HFFc6 (cell line): Measurements from ENCODE around the gene SNRNP25. TPM values are rescaled to one million over a fixed set of nuclear protein-coding genes. Genes with fewer than 3 reads are reported as not detected.

Experiments used
- DNase-seq: peaks from one replicate; pipeline ENCODE4 v3.0.0-alpha.2; 2018
- H3K27ac Mint-ChIP-seq: 2 replicates; pipeline ENCODE4 v1.8.0; 2020; ENCODE audit warnings: mild to moderate bottlenecking, mixed read lengths
- H3K27me3 Mint-ChIP-seq: 2 replicates; pipeline ENCODE4 v1.8.0; 2021; ENCODE audit warnings: mild to moderate bottlenecking, moderate library complexity, mixed read lengths; ENCODE audit not compliant: insufficient read depth
- H3K36me3 Mint-ChIP-seq: 2 replicates; pipeline ENCODE4 v1.8.0; 2021; ENCODE audit warnings: low read depth, mixed read lengths
- H3K4me1 Mint-ChIP-seq: 2 replicates; pipeline ENCODE4 v1.8.0; 2020; ENCODE audit warnings: low read depth, mixed read lengths
- H3K4me3 Mint-ChIP-seq: 2 replicates; pipeline ENCODE4 v1.8.0; 2020; ENCODE audit warnings: mild to moderate bottlenecking, moderate library complexity, mixed read lengths
- H3K9me3 Mint-ChIP-seq: 2 replicates; pipeline ENCODE4 v1.8.0; 2020; ENCODE audit warnings: mild to moderate bottlenecking, mixed read lengths
- total RNA-seq, 6 experiments: library from RNA; stranded (reverse); fragmentation: NEBNext Ultra II Directional; extraction: Animal tissue kit (Norgen Biotek cat#: 25700); gene quantifications; 2 replicates in 1 of 6; 3 replicates in 5 of 6; pipeline ENCODE4 v1.2.3, GENCODE V29; 2021
- TF ChIP-seq, protein P1 (sequence below): fragments of 200-600 bp; sonication (generic); IDR thresholded peaks from 2 replicates; pipeline ENCODE4 v1.5.0; 2021; ENCODE audit warnings: antibody characterized with exemption, mild to moderate bottlenecking

The SNRNP25 gene
- total RNA-seq, 6 experiments from 2014 or later, result 40.3 to 53.1 (median 44.0) TPM

- no peak for DNase-seq
- Mint-ChIP-seq H3K4me3 (no peak overlapping the region), H3K9me3 (no peaks in the 10 kb centered on the region), H3K27ac (no peak overlapping the region), H3K4me1 (no peaks in the 10 kb centered on the region), H3K36me3 (no peaks in the 10 kb centered on the region), H3K27me3 (no peaks in the 10 kb centered on the region)
- TF ChIP-seq, protein P1, sequence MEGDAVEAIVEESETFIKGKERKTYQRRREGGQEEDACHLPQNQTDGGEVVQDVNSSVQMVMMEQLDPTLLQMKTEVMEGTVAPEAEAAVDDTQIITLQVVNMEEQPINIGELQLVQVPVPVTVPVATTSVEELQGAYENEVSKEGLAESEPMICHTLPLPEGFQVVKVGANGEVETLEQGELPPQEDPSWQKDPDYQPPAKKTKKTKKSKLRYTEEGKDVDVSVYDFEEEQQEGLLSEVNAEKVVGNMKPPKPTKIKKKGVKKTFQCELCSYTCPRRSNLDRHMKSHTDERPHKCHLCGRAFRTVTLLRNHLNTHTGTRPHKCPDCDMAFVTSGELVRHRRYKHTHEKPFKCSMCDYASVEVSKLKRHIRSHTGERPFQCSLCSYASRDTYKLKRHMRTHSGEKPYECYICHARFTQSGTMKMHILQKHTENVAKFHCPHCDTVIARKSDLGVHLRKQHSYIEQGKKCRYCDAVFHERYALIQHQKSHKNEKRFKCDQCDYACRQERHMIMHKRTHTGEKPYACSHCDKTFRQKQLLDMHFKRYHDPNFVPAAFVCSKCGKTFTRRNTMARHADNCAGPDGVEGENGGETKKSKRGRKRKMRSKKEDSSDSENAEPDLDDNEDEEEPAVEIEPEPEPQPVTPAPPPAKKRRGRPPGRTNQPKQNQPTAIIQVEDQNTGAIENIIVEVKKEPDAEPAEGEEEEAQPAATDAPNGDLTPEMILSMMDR, result no peak
These were observed 19.6 kb upstream of the SNRNP25 start for GRCh38 chr16:33877-34647.

GRCh38 chr16:34648-34987, 19.0 kb upstream of the SNRNP25 start:
- no peak for DNase-seq
- no peaks in the 10 kb centered on the region for H3K4me1 Mint-ChIP-seq
- no peak overlapping the region for H3K4me3 Mint-ChIP-seq
- no peaks in the 10 kb centered on the region for H3K36me3 Mint-ChIP-seq
- H3K9me3 Mint-ChIP-seq, result no peaks in the 10 kb centered on the region
- H3K27ac Mint-ChIP-seq, result no peak overlapping the region
- no peaks in the 10 kb centered on the region for H3K27me3 Mint-ChIP-seq
- TF ChIP-seq, protein P1, result no peak

DNA sequence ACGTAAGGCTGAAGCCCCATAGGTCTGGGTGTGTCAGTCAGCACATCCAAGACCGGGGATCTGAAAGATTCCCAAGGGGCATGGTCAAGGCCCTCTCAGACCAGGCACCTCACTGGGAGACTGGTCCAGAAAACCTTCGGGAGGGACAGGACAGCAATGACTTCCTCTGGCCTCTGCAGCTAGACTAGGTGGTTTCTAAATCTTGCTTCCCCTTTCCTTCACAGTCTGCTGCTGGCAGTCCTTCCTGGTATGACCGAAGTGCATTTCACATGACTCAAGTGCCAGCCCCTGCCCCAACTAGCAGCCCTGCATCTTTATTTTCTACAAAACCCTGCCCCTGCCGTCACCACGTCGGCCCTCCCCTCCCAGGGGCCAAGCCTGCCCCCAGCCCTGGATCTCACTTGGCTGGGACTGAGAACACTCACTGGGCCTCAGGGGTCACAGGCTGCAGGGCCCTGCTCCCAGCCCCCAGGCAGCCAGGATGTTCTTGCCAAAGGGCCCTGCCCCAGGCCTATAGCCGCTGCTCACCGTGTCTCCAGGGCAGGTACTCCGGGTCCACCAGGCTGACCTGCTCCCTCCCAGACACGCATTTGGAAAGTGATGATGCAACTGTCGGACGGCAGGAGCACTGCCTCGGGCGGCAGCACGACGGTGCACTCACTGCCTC, 18.5 kb upstream of the SNRNP25 start:
- H3K27me3 Mint-ChIP-seq, result no peaks in the 10 kb centered on the region
- no peaks in the 10 kb centered on the region for H3K4me1 Mint-ChIP-seq
- TF ChIP-seq, protein P1, result no peak
- no peaks in the 10 kb centered on the region for H3K36me3 Mint-ChIP-seq
- no peaks in the 10 kb centered on the region for H3K9me3 Mint-ChIP-seq
- H3K4me3 Mint-ChIP-seq, result no peak overlapping the region
- DNase-seq, result no peak
- H3K27ac Mint-ChIP-seq, result no peak overlapping the region

DNA sequence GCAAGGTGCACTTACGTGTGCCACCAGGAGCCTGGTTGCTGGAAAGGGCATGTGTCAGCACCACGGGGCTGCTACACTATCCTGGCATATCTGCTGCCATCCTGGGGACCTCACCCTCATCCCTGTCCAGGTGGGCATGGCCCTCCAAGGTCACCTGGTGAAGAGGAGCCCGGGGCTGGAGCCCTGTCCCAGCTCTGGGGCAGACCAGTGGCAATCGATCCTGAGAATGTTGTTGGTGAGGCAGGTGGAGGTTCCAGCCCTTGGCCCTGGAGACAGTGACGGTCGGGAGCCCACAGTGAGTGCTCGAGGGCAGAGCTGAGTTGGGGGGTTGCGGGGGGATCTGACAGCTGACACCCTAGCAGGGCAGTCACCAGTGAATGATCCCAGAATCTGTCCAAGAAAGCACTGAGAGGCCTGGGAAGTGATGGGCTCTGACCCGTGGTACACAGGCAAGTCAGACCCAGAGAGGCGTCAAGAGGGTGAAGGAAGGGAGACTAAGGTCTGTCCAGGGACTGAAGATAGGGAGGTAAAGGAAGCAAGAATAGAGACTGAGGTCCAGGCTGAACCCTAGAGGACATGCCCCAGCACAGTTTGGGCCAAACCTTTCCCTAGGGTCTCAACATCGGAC, 17.8 kb upstream of the SNRNP25 start:
- Mint-ChIP-seq H3K4me3 (no peak overlapping the region), H3K4me1 (no peaks in the 10 kb centered on the region), H3K27me3 (no peaks in the 10 kb centered on the region), H3K27ac (no peak overlapping the region), H3K9me3 (no peaks in the 10 kb centered on the region), H3K36me3 (no peaks in the 10 kb centered on the region)
- DNase-seq, result no peak
- TF ChIP-seq, protein P1, result no peak

GRCh38 chr16:36336-36984, 17.2 kb upstream of the SNRNP25 start:
- TF ChIP-seq, protein P1, result no peak
- Mint-ChIP-seq H3K4me3 (no peak overlapping the region), H3K27me3 (no peaks in the 10 kb centered on the region), H3K36me3 (no peaks in the 10 kb centered on the region), H3K4me1 (no peaks in the 10 kb centered on the region), H3K27ac (no peak overlapping the region), H3K9me3 (no peaks in the 10 kb centered on the region)
- no peak for DNase-seq
